ENCODE data around the gene ATG16L2.

DNA sequence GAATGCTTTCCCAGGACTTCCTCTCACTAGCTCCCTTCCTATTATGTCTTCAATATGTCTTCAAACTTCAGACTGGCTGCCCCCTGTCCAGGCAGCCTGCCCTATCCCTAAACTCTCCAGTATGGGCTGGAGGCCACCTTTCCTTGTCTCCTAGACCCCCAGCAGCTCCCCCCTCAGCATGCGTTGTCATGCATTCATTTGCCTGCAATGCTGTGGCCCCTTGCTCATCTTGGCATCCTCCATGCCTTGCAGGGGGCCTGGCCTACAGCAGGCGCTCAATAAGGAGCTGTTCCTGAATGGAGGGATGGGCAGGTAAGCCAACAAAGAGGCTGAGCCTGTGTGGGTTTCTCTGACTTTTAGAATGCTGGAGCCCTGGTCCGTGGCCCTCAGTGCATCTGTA is 45.6 kb upstream of the ATG16L2 start:
- TF ChIP-seq, protein P1, sequence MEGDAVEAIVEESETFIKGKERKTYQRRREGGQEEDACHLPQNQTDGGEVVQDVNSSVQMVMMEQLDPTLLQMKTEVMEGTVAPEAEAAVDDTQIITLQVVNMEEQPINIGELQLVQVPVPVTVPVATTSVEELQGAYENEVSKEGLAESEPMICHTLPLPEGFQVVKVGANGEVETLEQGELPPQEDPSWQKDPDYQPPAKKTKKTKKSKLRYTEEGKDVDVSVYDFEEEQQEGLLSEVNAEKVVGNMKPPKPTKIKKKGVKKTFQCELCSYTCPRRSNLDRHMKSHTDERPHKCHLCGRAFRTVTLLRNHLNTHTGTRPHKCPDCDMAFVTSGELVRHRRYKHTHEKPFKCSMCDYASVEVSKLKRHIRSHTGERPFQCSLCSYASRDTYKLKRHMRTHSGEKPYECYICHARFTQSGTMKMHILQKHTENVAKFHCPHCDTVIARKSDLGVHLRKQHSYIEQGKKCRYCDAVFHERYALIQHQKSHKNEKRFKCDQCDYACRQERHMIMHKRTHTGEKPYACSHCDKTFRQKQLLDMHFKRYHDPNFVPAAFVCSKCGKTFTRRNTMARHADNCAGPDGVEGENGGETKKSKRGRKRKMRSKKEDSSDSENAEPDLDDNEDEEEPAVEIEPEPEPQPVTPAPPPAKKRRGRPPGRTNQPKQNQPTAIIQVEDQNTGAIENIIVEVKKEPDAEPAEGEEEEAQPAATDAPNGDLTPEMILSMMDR (IDR thresholded peaks at IDR 0.05) = no peak
- TF ChIP-seq POLR2A (IDR thresholded peaks at IDR 0.05) (no peak), EP300 (IDR thresholded peaks at IDR 0.05) (no peak)

All from tibial nerve (tissue), 4 donors.